HepG2 (cell line): ENCODE data around the gene DAGLB. TPM values are rescaled to one million over a fixed set of nuclear protein-coding genes. Genes with fewer than 3 reads are reported as not detected.

Experiments used
- ATAC-seq: fragments of 200-7000 bp; cut with Tn5 transposase; 3 replicates; pipeline ENCODE4 v1.9.1; 2020; ENCODE audit warnings: mild to moderate bottlenecking, moderate library complexity
- Bru-seq: library from RNA; stranded (reverse); fragments of 400-500 nt; gene quantifications from one replicate; lab custom pipeline; 2021; lab: Mats Ljungman, UMichigan
- BruChase-seq, 2 experiments: library from RNA; stranded (reverse); fragments of 400-500 nt; gene quantifications; one replicate each; lab custom pipeline; 2021; lab: Mats Ljungman, UMichigan
- BruUV-seq: library from RNA; stranded (reverse); fragments of 400-500 nt; replicated peaks from 2 replicates; lab custom pipeline; 2021; lab: Mats Ljungman, UMichigan
- CTCF ChIA-PET: fragments of 300-600 bp; formaldehyde crosslinking; extraction: SDS; loops from one replicate; lab custom pipeline; 2021; ENCODE audit warnings: low total read pairs, inconsistent platforms, low intra/inter-chr PET ratio; lab: Yijun Ruan, JAX
- POLR2A ChIA-PET: fragments of 350-600 bp; sonication (Branson Sonifier 250); formaldehyde crosslinking; loops from one replicate; lab custom pipeline; 2020; ENCODE audit warnings: antibody characterized with exemption, inconsistent platforms; lab: Yijun Ruan, JAX
- DNase-seq: peaks from one replicate; pipeline ENCODE4 v3.0.0-alpha.2; 2015; ENCODE audit warnings: low spot score
- FAIRE-seq: peaks from 3 replicates; lab custom pipeline; 2011; peaks lifted over from hg19 to GRCh38; lab: Jason Lieb, UNC
- H2AFZ ChIP-seq: one replicate; pipeline ENCODE4 v1.6.1; 2011; ENCODE audit warnings: low read length, inconsistent platforms
- H3K27ac ChIP-seq: fragments of 300-600 bp; 3 replicates; pipeline ENCODE4 v1.8.0; 2011; ENCODE audit warnings: mixed run types, mild to moderate bottlenecking, mixed read lengths, low read length, inconsistent platforms; ENCODE audit not compliant: insufficient read depth; ENCODE audit errors: extremely low read length
- H3K27me3 ChIP-seq, 2 experiments: fragments of 200-600 bp in 1 of 2; 2 replicates in 1 of 2; 3 replicates in 1 of 2; pipeline versions ENCODE4 v1.6.0 to v1.8.0; 2011; ENCODE audit warnings: low read length in 2 of 2, mild to moderate bottlenecking in 2 of 2, moderate library complexity in 2 of 2, inconsistent platforms in 1 of 2; ENCODE audit not compliant: insufficient read depth in 2 of 2, control insufficient read depth in 1 of 2
- H3K36me3 ChIP-seq, 2 experiments: fragments of 200-600 bp in 1 of 2; replicated peaks in 1 of 2; 2 replicates in 1 of 2; 3 replicates in 1 of 2; pipeline versions ENCODE4 v1.5.1 to v1.8.0; 2011; ENCODE audit warnings: low read length in 2 of 2, inconsistent platforms in 1 of 2; ENCODE audit not compliant: insufficient read depth in 2 of 2, control insufficient read depth in 1 of 2
- H3K4me1 ChIP-seq: 2 replicates; pipeline ENCODE4 v1.5.1; 2012; ENCODE audit warnings: low read length, inconsistent platforms; ENCODE audit not compliant: insufficient read depth
- H3K4me2 ChIP-seq: 2 replicates; pipeline ENCODE4 v1.6.0; 2011; ENCODE audit warnings: low read depth, low read length, inconsistent platforms
- H3K4me3 ChIP-seq, 3 experiments: fragments of 200-600 bp in 1 of 3; sonication (generic), shearing (Covaris generic) in 1 of 3; replicated peaks in 1 of 3; 2 replicates each; pipeline ENCODE4 v1.5.1; 2011 to 2016; ENCODE audit warnings: low read length in 3 of 3, inconsistent platforms in 2 of 3, low read depth in 2 of 3, mild to moderate bottlenecking in 2 of 3, control low read depth in 1 of 3, mixed read lengths in 1 of 3; ENCODE audit not compliant: insufficient read depth in 1 of 3
- H3K79me2 ChIP-seq: one replicate; pipeline ENCODE4 v1.6.1; 2011; ENCODE audit warnings: low read length, inconsistent platforms; ENCODE audit not compliant: insufficient read depth
- H3K9ac ChIP-seq: 2 replicates; pipeline ENCODE4 v1.6.0; 2011; ENCODE audit warnings: mild to moderate bottlenecking, low read depth, low read length, inconsistent platforms; ENCODE audit not compliant: insufficient read depth
- H3K9me3 ChIP-seq: 2 replicates; pipeline ENCODE4 v1.5.1; 2012; ENCODE audit warnings: mild to moderate bottlenecking, low read length
- H4K20me1 ChIP-seq: 2 replicates; pipeline ENCODE4 v1.6.0; 2011; ENCODE audit warnings: inconsistent platforms, mild to moderate bottlenecking, low read length, moderate library complexity; ENCODE audit not compliant: insufficient read depth
- GABPA ChIP-seq, 2 experiments: IDR thresholded peaks; 2 replicates each; pipeline ENCODE4 v1.6.1; 2011 to 2016; ENCODE audit warnings: low read depth in 2 of 2, low read length in 1 of 2, missing biosample characterization in 1 of 2, missing genetic modification characterization in 1 of 2
- HNF1A ChIP-seq, 2 experiments: sonication (generic) in 1 of 2; formaldehyde crosslinking in 1 of 2; IDR thresholded peaks; 2 replicates each; pipeline versions ENCODE4 v1.4.0 to v1.6.1; 2016 to 2020; ENCODE audit warnings: borderline replicate concordance in 1 of 2, low read depth in 1 of 2, mild to moderate bottlenecking in 1 of 2, missing genetic modification reagents in 1 of 2
- WGBS: methylation state at CpG from one replicate; pipeline ENCODE4 v1.1.6; 2017; ENCODE audit warnings: low lambda C conversion rate; 5-methylcytosine and 5-hydroxymethylcytosine counted together
- in situ Hi-C: cut with HindIII; loops from 2 replicates; pipeline ENCODE4 v1.10.0; 2017; ENCODE audit warnings: low pct_unique_long_range_greater_than_20kb; ENCODE audit not compliant: extremely low pct_ligation_motif_present
- intact Hi-C: fragments of 100-400 bp; cut with micrococcal nuclease; formaldehyde crosslinking; loops from one replicate; pipeline ENCODE4 v1.10.0; 2022; ENCODE audit not compliant: unreplicated experiment
- long read RNA-seq, 2 experiments: library from RNA in 1 of 2; library from polyadenylated mRNA in 1 of 2; stranded (forward) in 1 of 2; unstranded in 1 of 2; transcript quantifications; one replicate each; pipeline ENCODE4 v2.0.0, GENCODE V29; 2019 to 2022
- polyA minus RNA-seq, 3 experiments: library from RNA; depleted of rRNA, polyadenylated mRNA; stranded (reverse); fragments of >200 nt; gene quantifications; 2 replicates each; pipeline ENCODE4 v1.2.3, GENCODE V29; 2011; ENCODE audit warnings: low replicate concordance in 1 of 3
- polyA plus RNA-seq, 8 experiments: library from polyadenylated mRNA; depleted of rRNA in 3 of 8; stranded (reverse) in 7 of 8; unstranded in 1 of 8; fragments of >200 nt; fragmentation: Illumina TruSeq in 4 of 8; extraction: Trizol in 4 of 8; gene quantifications; 2 replicates each; pipeline versions ENCODE4 v1.2.1 to v1.2.3, GENCODE V29; 2011 to 2016; ENCODE audit warnings: low read depth in 4 of 8, missing spikeins in 1 of 8, mixed read lengths in 1 of 8; ENCODE audit not compliant: insufficient read depth in 1 of 8
- total RNA-seq, 5 experiments: library from RNA; depleted of rRNA; stranded (reverse); fragments of >200 nt; fragmentation: Illumina TruSeq; extraction: Trizol; gene quantifications; 2 replicates each; pipeline ENCODE4 v1.2.3, GENCODE V29; 2016; ENCODE audit warnings: low read depth in 1 of 5
- TF ChIP-seq, protein P1 (sequence below): sonication (generic); formaldehyde crosslinking; IDR thresholded peaks from 2 replicates; pipeline ENCODE4 v1.4.0; 2020; ENCODE audit warnings: missing genetic modification reagents
- TF ChIP-seq, protein P2 (sequence below): sonication (generic); formaldehyde crosslinking; IDR thresholded peaks from 2 replicates; pipeline ENCODE4 v1.4.0; 2020; ENCODE audit warnings: mild to moderate bottlenecking, missing genetic modification reagents

The DAGLB gene
- total RNA-seq (2016; rRNA removed; fragmentation: Illumina TruSeq; extraction: Trizol) (3.6 and 7.9 TPM in 2 replicates), polyA plus RNA-seq (2011; rRNA removed) (9.8 and 11.5 TPM in 2 replicates), polyA minus RNA-seq (2011; rRNA and poly(A)+ RNA removed; ENCODE audit: low replicate concordance) (40.2 and 95.0 TPM in 2 replicates), Bru-seq, nascent RNA (percentile 53 among the genes with signal in this experiment), BruChase-seq, experiment 1, labeled RNA remaining after a 6-hour chase (percentile 60 among the genes with signal in this experiment), BruChase-seq, experiment 2, labeled RNA remaining after a 2-hour chase (percentile 56 among the genes with signal in this experiment)
- total RNA-seq (2016; cell fraction: cytosol; rRNA removed; fragmentation: Illumina TruSeq; extraction: Trizol; ENCODE audit: low read depth) = 6.4 and 7.1 TPM in 2 replicates
- total RNA-seq (2016; cell fraction: insoluble cytoplasmic fraction; rRNA removed; fragmentation: Illumina TruSeq; extraction: Trizol) = 3.1 and 7.2 TPM in 2 replicates
- 4.0 and 4.5 TPM in 2 replicates for total RNA-seq (2016; cell fraction: membrane; rRNA removed; fragmentation: Illumina TruSeq; extraction: Trizol)
- total RNA-seq (2016; cell fraction: nucleus; rRNA removed; fragmentation: Illumina TruSeq; extraction: Trizol) = 10.1 and 13.2 TPM in 2 replicates
- 9.4 and 11.5 TPM in 2 replicates for polyA plus RNA-seq (2011; cell fraction: cytosol; rRNA removed)
- 20.8 and 23.8 TPM in 2 replicates for polyA plus RNA-seq (2011; cell fraction: nucleus; rRNA removed)
- polyA plus RNA-seq (2012) = 7.9 and 10.4 TPM in 2 replicates
- polyA plus RNA-seq (2016; cell fraction: cytosol; fragmentation: Illumina TruSeq; extraction: Trizol; ENCODE audit: low read depth) = 1.2 and 1.8 TPM in 2 replicates
- polyA plus RNA-seq (2016; cell fraction: insoluble cytoplasmic fraction; fragmentation: Illumina TruSeq; extraction: Trizol; ENCODE audit: low read depth) = 3.4 and 4.3 TPM in 2 replicates
- polyA plus RNA-seq (2016; cell fraction: membrane; fragmentation: Illumina TruSeq; extraction: Trizol; ENCODE audit: low read depth) = 2.0 and 2.2 TPM in 2 replicates
- polyA plus RNA-seq (2016; cell fraction: nucleus; fragmentation: Illumina TruSeq; extraction: Trizol; ENCODE audit: insufficient read depth, low read depth) = 21.3 and 23.7 TPM in 2 replicates
- 9.5 and 9.9 TPM in 2 replicates for polyA minus RNA-seq (2011; cell fraction: cytosol; rRNA and poly(A)+ RNA removed)
- polyA minus RNA-seq (2011; cell fraction: nucleus; rRNA and poly(A)+ RNA removed) = 24.1 and 29.1 TPM in 2 replicates
- long read RNA-seq, experiment 1, transcript DAGLB-201 (15 exons, 2,897 nt) = major isoform, 9 of 13 reads
- long read RNA-seq, experiment 1, partial matches to known transcripts = 2 of 13 reads
- long read RNA-seq, experiment 1, other reads (novel, unspliced or antisense) = 1 of 13 reads
- long read RNA-seq, experiment 2, transcript DAGLB-201 (15 exons, 2,897 nt) = major isoform, 20 of 28 reads
- long read RNA-seq, experiment 2, partial matches to known transcripts = 2 of 28 reads
- long read RNA-seq, experiment 2, other reads (novel, unspliced or antisense) = 6 of 28 reads

DNA sequence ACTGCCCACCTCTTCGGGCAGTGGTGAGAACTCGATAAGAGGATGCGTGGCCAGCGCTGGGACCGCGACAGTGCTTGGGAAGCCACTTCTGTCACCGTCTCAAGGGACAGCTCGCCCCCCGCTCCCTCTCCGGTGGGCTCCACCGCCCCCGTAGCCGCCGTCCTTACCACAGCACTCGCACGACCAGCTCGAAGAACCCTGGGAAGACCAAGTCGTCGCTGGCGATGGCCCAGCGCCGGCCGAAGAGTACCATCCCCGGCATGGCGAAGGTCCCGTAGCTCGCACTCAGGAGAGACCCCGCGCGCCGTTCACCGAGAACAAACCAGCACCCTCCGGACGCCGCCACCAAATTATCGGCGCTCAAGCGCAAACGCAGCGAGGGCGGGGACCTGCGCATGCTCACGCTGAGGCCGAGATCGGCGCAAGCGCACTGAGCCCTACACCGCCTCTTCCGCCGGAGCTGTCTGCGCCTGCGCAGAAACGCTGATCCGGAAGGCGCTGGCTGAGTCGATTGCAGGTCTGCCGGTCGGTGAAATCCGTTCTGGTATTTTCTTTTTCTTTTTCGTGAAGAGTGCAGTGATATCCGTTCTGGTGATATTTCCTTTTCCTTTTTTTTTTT lies at the start of gene DAGLB:
Gene DAGLB, minus strand, starts transcription at position 374 of the 619 bp plus-strand sequence. Its CDS starts 112 bp downstream, at position 262.
- Histone ChIP-seq H3K4me1 (peaks cover 27% of the 10 kb centered on the region), H3K79me2 (peaks cover 14% of the 10 kb centered on the region), H3K36me3 (peaks cover 5 to 22% of the 10 kb centered on the region in 2 experiments), H2AFZ (no peak within 1 kb of the TSS), H3K9ac (peak within 1 kb of the TSS; percentile 91), H3K27ac (peak within 1 kb of the TSS; percentile 93), H3K27me3 (no peaks in the 10 kb centered on the region; a peak in 1 of 5 replicates), H3K9me3 (no peaks in the 10 kb centered on the region), H3K4me2 (peak within 1 kb of the TSS; percentile 90), H4K20me1 (peaks cover 7% of the 10 kb centered on the region; the same call in 1 of the 2 replicates), H3K4me3 (peak within 1 kb of the TSS; percentile 73 to 98 (median 88))
- 0% methylated on average over 11 of the region's 61 CpGs for WGBS
- in situ Hi-C loops (no loop called here), intact Hi-C loops (loop anchor here (2.0 kb wide), 1 partner anchor 63 kb away; no protein-coding TSS in a partner anchor)
- POLR2A ChIA-PET = interaction anchor here (0.6 to 2.0 kb wide), 17 partner anchors 9 to 947 kb away, joined by 3 to 12 read pairs (median 4); partner anchors contain the start of gene ZDHHC4
- DNase-seq (peak; percentile 85), ATAC-seq (peak; percentile 75), FAIRE-seq (no peak)
- BruUV-seq = no TSS peak
- CTCF ChIA-PET = no interaction called here
- TF ChIP-seq HNF1A (IDR thresholded peaks at IDR 0.05; ENCODE audit: low read depth) (no peak), HNF1A (CRISPR knock-in tag; IDR thresholded peaks at IDR 0.05; ENCODE audit: borderline replicate concordance) (peak; percentile 35; the same call in 1 of the 2 replicates), GABPA (IDR thresholded peaks at IDR 0.05; ENCODE audit: low read depth, low read length) (no peak), GABPA (CRISPR knock-in tag; IDR thresholded peaks at IDR 0.05; ENCODE audit: low read depth) (peak; percentile 70)
- TF ChIP-seq, protein P1, sequence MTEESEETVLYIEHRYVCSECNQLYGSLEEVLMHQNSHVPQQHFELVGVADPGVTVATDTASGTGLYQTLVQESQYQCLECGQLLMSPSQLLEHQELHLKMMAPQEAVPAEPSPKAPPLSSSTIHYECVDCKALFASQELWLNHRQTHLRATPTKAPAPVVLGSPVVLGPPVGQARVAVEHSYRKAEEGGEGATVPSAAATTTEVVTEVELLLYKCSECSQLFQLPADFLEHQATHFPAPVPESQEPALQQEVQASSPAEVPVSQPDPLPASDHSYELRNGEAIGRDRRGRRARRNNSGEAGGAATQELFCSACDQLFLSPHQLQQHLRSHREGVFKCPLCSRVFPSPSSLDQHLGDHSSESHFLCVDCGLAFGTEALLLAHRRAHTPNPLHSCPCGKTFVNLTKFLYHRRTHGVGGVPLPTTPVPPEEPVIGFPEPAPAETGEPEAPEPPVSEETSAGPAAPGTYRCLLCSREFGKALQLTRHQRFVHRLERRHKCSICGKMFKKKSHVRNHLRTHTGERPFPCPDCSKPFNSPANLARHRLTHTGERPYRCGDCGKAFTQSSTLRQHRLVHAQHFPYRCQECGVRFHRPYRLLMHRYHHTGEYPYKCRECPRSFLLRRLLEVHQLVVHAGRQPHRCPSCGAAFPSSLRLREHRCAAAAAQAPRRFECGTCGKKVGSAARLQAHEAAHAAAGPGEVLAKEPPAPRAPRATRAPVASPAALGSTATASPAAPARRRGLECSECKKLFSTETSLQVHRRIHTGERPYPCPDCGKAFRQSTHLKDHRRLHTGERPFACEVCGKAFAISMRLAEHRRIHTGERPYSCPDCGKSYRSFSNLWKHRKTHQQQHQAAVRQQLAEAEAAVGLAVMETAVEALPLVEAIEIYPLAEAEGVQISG = peak; percentile 28; the same call in 1 of the 2 replicates
- TF ChIP-seq, protein P2, sequence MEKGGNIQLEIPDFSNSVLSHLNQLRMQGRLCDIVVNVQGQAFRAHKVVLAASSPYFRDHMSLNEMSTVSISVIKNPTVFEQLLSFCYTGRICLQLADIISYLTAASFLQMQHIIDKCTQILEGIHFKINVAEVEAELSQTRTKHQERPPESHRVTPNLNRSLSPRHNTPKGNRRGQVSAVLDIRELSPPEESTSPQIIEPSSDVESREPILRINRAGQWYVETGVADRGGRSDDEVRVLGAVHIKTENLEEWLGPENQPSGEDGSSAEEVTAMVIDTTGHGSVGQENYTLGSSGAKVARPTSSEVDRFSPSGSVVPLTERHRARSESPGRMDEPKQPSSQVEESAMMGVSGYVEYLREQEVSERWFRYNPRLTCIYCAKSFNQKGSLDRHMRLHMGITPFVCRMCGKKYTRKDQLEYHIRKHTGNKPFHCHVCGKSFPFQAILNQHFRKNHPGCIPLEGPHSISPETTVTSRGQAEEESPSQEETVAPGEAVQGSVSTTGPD (CRISPR knock-in tag) = peak; percentile 40; the same call in 1 of the 2 replicates
